MM.1S (cell line): ENCODE results near the gene PCDH7.

ENCODE experiments used
- CTCF ChIP-seq: fragments of 300-600 bp; sonication (generic); IDR thresholded peaks from 2 replicates; pipeline ENCODE4 v1.5.1; 2016; ENCODE audit warnings: antibody characterized with exemption, low read length, mixed read lengths
- EZH2 ChIP-seq: fragments of 300-600 bp; sonication (generic); optimal IDR thresholded peaks from 2 replicates; pipeline ENCODE3; 2017; ENCODE audit warnings: low read depth, mild to moderate bottlenecking, antibody characterized with exemption, low read length, mixed read lengths
- EZH2phosphoT487 ChIP-seq: fragments of 300-600 bp; sonication (generic); IDR thresholded peaks from 2 replicates; pipeline ENCODE4 v1.6.1; 2018; ENCODE audit warnings: antibody characterized with exemption, low read length

GRCh38 chr4:30753316-30753715 is 33.1 kb downstream of the PCDH7 start:
- no peak for TF ChIP-seq CTCF
- TF ChIP-seq EZH2, result no peak
- no peak for TF ChIP-seq EZH2phosphoT487
